Measurements from ENCODE around the gene TCEAL8. TPM values are rescaled to one million over a fixed set of nuclear protein-coding genes. Genes with fewer than 3 reads are reported as not detected.
"Not testable (repeated sequence)": the region's sequence is repeated elsewhere in the genome, so short reads cannot be mapped to it uniquely, and the experiment has no call there.

The TCEAL8 gene
- total RNA-seq (2014; rRNA removed; shearing (Covaris generic)) = 160 and 176 TPM in 2 replicates

DNA sequence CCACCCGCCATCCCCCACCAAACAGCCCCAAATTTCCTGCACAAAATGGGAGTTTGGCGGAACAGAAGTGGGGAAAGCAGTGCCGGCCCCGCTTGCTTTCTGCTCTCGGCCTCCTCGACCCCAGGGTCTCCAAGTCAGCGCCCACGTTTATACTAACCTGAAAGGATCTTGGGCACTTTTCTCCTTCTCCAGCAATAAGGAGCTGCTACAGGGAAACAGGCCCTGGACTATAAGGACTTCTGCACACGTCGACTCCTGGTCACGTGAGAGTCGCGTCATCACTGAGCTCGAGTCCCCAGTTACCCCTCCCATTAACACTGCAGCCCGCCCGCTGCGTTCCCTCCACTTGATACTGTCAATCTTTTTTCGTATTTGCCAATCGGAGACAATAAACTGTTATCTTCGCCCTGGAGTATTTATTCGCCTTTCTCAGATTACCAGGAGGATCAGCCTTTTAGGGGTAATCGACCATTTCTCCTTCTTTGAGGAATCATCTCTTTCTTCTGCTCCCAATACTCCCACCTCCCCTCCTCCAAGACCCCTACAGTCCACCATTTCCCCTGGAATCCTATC, at the start of gene TCEAL8:
TSS of gene TCEAL8 (minus strand) at position 235 of the 573 bp plus-strand sequence. CDS start 1,176 bp downstream, outside the sequence.
- peak; percentile 83 for DNase-seq (ENCODE audit: low read depth)

DNA sequence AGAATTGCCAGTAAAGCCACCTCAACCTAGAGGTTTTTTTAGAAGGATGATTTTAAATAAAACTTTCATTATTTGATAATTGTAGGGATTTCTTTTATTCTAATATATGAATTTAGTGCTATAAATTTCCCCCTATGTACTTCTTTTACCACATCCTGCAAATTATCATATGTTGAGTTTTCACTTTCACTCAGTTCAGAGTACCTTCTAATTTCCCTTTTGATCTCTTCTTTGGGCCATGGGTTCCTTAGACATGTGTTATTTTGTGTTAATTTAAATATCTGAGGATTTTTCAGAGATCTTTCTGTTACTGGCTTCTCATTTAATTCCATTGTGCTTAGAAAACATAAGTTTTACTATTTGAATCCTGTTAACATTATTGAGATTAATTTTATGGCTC, 49.8 kb upstream of the TCEAL8 start:
- DNase-seq (ENCODE audit: low read depth) = no peak

DNA sequence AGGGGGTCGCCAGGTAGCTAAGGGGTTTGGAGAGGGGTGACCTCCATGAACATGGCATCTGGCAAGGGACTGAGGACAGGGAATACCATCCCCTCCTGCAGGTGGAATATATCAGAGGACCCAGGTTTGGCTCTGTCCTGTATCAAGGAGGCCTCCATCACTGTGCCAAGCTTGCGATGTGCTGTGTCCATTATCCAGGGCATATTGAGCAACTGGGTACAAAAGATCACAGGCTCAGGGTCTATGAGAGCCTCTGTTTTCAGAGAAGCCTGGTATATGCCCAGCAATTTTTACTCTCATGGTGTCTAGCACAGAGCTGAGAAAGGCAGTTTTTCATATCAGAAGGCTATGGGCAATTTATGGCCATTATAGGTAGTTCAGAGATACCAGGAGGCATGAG, 38.2 kb upstream of the TCEAL8 start:
- DNase-seq (ENCODE audit: low read depth) = no peak

DNA sequence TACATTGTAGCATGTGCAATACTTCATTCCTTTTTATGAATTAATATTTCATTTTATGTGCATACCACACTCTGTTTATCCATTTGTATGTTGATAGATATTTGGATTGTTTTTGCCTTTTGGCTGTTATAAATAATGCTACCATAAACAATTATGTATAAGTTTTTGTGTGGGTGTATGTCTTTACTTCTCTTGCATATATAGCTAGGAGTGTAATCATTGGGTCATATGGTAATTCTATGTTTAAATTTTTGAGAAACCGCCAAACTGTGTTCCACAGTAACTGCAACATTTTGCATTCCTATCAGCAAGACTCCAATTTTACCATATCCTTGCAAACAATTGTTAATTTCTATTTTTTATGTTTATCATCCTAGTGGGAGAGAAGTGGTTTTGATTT, 24.7 kb upstream of the TCEAL8 start:
- DNase-seq (ENCODE audit: low read depth) = no peak

DNA sequence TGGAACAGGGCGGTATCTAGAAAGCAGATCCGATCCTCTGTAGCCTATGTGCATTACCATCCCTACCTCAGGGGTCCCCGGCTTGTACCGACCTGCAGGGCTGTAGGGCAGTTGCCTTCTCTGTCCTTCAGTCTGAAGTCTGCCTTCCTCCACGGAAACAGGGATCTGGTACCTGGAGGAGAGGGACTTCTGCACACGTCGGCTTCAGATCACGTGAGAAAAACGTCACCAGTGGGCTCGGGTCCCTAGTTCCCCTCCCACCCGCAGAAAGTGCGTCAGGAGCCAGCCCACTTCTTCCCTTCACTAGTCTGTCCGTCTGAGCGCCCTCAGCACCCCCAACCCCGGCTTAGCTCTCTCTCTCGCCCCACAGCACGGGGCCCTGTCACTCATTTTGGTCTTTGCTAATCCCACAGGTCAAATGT, 21.6 kb upstream of the TCEAL8 start, which contains the start of gene TCEAL5:
TSS of gene TCEAL5 (minus strand) at position 170 of the 422 bp plus-strand sequence. CDS start 2,187 bp downstream, outside the sequence.
- DNase-seq (ENCODE audit: low read depth) = peak; percentile 1

DNA sequence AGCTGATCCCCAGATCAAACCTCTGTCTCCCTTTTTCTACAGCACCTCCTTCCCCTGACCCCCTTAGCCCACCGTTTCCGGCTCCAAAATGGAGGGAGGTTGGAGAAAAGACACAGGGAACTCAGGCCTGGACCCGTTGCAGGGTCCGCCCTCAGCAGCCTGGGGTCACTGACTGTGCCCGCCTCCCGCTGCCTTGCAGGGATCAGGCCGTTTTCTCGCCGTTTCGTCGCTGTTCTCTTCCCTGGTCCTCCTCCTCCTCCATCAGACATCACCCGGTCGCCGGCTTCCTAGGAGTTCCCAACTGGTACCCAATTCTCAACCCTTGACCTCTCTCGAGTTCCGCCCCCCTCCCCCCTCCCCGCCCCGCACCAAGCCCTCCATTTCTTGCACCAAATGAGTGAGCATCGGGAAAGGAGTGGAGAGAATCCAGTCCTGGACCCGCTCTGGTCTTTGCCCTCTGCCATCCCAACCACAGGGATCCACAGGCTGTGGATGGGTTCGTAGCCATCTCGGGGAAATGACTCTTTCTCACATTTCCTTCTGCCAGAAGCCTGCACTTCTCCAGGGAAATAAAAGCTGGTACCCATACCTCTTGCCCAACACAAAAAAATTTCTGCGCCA, 21.1 kb upstream of the TCEAL8 start:
- DNase-seq (ENCODE audit: low read depth) = no peak

DNA sequence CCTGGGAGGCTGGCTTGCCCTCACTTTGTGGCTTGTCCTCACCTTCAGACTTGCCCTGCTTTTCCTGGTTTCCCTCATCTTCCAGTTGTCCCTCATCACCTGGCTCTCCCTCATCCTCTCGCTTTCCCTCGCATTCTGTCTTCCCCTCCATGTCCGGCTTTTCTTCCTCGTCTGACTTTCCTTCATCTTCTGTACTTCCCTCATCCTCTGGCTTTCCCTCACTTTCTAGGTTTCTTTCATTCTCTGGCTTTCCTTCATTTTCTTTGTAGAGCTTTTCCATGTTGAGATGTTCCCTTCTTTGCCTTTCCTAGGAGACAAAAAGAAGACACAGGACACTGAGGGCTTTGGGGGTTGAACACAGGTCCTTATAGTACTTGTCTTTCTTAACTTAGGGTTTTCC, 19.3 kb upstream of the TCEAL8 start:
- no peak for DNase-seq (ENCODE audit: low read depth)

GRCh38 chrX:103258275-103258674, 3.3 kb upstream of the TCEAL8 start:
- no peak for DNase-seq (ENCODE audit: low read depth)

- DNase-seq (ENCODE audit: low read depth) = no peak
Measured at GRCh38 chrX:103256651-103257050, 1.7 kb upstream of the TCEAL8 start.

DNA sequence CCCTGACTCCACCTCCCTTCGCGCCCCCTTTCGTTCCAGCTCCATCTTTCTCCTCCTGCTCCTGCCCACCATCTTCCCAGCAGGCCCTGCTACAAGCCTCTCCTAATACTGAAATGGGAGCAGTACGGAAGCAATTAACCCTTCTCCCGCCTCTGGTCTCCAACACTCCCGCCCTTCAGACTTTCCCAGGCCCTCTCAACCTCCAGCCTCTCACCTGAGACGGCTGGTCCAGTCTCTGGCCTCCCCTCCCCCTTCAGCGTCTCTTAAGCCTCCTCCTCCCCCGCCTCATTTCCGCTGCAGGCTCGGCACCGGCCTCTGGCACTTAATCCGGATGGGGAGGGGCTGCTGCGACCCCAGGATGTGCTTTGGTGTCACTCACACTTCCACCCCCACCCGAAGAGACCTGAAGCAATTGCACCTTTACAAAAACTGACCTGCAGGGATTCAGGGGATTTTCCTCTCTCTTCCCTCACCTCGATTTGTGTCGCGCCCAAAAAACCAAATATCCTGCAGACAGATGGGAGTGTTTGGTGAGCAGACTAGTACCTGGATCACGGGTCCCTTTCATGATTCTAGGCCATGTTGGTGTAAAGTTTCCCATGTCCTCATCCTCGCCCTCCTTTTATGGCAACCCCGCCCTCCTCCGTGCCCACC, 657 bp downstream of the TCEAL8 start:
- peak; percentile 40 for DNase-seq (ENCODE audit: low read depth)

DNA sequence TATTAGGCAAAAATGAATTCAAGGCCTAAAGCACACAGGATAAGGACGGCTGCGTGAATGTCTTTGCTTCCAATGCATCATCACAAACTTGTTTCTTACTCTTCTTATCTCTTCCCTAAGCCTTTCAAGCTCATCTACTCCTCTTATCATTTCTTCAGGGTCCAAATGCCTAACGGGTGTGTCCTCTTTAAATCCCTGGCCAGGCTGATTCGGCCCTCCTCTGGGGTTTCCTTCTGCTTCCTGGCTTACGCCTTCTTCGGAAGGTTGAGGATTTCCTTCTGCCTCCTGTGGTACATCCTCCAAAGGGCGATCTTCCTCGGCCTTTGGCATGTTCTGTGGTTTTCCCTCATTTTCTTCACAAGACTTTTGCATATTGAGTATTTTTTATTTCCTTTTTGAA, 1.3 kb downstream of the TCEAL8 start:
- no peak for DNase-seq (ENCODE audit: low read depth)

- no peak for DNase-seq (ENCODE audit: low read depth)
Measured at GRCh38 chrX:103250977-103251376, 4.0 kb downstream of the TCEAL8 start.

DNA sequence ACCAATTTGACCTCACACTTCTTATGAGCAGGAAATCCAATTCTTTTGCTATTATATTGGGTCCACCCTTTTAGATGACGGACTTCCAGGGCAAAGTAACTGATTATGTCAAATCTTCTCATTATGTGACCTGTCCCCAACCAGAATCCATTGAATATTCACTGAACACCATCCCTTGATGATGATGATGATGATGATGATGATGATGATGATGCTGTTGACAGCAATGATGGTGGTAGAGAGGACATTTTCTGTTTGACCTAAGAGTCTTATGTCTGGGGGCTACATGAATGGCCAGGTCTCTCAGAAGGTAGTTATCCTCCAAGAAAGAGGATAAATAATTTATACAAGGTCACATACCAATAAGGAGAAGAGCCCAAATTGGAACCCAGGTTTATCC, 5.2 kb downstream of the TCEAL8 start:
- DNase-seq (ENCODE audit: low read depth) = no peak

DNA sequence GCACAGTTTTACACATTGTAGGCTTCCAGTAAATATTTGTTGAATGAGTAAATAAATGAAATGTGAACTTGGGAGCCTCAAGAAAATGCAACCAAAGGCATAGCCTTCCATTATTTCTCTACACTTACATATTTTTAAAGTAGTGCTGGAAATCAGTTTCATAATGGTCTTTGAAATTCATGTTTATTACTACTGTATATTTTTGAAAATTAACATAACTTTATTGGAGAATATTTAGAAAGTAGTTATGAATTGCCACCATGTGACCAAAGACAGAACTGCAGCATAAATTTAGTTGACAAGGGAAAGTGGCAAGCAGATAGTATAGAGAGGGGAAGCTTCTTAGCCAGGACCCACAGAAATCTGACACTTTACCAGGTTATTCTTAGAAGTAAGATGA, 6.4 kb downstream of the TCEAL8 start:
- DNase-seq (ENCODE audit: low read depth) = peak; percentile 22

DNA sequence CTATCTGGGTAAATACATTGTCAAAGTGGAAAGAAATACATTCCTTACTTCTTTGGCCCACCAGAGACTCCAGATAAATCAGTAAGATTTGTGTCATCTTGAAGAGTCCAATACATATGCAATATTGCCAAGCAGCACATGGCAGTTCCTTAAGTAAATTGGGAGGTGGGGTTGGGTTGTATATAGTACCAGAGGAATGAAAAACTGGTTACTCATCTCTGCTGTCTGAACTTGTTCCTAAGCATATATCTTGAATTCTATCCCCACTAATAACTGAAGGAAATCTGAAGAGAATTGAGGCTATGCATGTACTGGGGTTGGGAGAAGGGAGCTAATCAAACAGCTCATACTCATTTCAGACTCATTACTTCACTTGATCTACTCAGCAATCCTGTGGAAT, 14.8 kb downstream of the TCEAL8 start:
- no peak for DNase-seq (ENCODE audit: low read depth)

- DNase-seq (ENCODE audit: low read depth) = no peak
Measured at GRCh38 chrX:103236296-103236695, 18.7 kb downstream of the TCEAL8 start.

DNA sequence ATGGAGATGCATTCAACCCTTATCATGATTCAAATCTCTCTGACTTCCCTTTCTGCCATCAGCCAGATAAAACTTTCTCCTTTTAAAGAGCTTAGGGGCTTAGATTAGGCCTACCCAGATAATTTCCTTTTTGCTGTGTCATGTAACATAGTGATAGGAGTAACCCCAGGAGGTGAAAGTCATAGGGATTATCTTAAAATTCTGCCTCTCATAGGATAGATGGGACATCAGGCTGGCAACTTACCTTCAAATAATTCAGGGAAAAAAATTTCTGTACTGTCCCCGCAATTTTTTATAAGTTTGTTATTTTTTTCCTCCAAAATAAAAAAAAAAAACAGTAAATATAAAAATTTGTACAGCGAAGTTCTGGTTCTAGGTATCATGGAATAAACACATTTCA, 19.3 kb downstream of the TCEAL8 start:
- DNase-seq (ENCODE audit: low read depth) = not testable (repeated sequence)

- DNase-seq (ENCODE audit: low read depth) = no peak
Measured at GRCh38 chrX:103234869-103235268, 20.1 kb downstream of the TCEAL8 start.

- no peak for DNase-seq (ENCODE audit: low read depth)
Measured at GRCh38 chrX:103233263-103233662, 21.7 kb downstream of the TCEAL8 start.

DNA sequence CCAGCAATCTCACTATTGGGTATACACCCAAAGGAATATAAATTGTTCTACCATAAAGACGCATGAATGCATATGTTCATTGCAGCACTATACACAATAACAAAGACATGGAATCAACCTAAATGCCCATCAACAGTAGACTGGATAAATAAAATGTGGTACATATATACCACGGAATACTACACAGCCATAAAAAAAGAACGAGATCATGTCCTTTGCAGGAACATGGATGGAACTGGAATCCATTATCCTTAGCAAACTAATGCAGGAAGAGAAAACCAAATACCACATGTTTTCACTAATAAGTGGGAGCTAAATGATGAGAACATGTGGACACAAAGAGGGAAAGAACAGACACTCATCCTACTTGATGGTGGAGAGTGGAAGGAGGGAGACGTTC, 29.0 kb downstream of the TCEAL8 start:
- DNase-seq (ENCODE audit: low read depth) = not testable (repeated sequence)

DNA sequence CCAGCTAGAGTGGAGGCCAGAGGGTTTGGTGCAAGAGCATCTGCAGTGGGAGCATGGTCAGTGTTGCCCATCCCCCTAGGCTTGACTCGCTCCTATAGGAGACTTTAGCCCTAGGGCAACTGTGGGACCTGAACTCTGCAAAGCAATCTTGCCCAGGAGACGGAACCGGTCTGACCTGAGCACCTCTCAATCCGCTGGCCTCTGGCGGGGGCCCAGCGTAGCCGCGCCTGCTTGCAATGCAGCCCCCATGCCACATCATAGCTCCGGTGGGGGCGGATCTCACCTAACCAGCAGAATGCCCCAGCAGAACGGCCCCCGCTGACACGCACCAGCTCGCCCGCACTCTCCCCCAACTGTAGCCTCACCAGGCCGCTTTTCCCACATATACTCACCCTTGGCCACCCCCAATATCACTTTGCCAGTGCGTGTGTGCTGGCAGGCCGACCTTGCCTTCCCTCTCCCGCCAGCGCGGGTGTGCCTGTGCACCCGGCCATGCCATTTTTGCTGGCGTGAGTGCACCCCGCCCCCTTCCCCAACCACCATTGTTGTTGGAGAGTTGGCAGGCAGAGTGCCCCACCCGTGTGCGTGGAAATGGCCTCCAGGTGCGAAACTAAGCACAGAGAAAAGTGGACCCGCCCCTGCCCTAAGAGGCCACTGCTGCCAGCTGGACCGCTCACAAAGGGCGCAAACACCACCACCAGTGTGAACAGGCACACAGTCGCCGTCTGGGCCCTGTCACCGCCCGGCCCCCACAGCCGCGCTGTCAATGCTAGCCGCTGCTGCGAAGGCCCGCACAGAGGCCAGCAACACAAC, 34.2 kb downstream of the TCEAL8 start:
- DNase-seq (ENCODE audit: low read depth) = no peak

DNA sequence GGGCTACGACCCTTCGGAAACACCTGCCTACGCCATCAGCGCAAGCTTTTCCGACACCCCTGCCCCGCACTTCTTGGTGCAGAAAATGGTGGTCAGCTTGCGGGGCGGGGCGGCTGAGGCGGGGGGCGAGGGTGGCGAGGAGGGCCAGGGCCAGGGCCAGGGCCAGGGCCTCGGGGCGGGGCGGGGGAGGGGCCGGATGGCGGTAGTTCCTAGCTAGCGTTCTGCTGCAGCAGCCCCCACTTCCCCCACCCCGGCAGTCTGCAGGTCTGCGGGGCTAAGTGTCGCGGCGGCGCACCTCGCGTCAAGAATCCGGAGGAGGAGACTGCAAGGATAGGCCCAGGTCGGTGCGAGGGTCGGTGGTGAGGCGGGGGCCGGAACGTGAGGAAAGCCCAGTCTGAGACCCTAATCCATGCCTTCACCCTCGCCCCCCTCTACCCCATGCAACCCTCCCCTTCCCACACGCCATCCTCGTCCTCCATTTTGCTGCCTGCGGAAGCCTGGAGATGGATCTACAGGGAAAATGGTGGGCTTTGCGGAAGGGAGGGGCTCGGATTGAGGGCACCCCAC, 39.4 kb downstream of the TCEAL8 start:
- no peak for DNase-seq (ENCODE audit: low read depth)
